Forelimb muscle (tissue), 1 donor: ENCODE measurements around the gene GPR26. TPM values are rescaled to one million over a fixed set of nuclear protein-coding genes. Genes with fewer than 3 reads are reported as not detected.

ENCODE experiments used
- DNase-seq: peaks from one replicate; pipeline ENCODE4 v3.0.0-alpha.2; 2013; ENCODE audit warnings: low read depth
- polyA plus RNA-seq: library from polyadenylated mRNA; unstranded; fragments of 120-200 nt; gene quantifications from one replicate; pipeline ENCODE4 v1.2.1, GENCODE V29; 2013; ENCODE audit not compliant: insufficient read length

Gene GPR26
- polyA plus RNA-seq, 1 donor = not detected

DNA sequence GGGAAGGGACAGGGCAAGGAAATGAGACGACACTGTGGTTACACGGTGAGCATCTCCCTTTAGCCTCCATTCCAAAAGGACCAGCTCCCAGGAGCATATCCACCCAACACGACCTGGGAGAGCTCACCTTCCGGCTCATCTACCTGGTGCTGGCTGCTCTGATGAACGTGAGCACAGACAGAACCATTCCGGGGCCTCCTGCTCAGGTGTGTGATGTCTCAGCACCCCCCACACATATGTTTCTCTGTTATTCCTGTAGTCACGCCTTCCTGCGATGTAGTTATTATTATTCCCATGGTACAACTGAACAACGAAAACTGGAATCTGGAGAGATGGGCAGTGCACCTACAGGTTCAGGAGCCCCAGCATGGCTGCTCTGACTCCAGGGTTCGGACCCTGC lies 20.5 kb upstream of the GPR26 start:
- DNase-seq = no peak

DNA sequence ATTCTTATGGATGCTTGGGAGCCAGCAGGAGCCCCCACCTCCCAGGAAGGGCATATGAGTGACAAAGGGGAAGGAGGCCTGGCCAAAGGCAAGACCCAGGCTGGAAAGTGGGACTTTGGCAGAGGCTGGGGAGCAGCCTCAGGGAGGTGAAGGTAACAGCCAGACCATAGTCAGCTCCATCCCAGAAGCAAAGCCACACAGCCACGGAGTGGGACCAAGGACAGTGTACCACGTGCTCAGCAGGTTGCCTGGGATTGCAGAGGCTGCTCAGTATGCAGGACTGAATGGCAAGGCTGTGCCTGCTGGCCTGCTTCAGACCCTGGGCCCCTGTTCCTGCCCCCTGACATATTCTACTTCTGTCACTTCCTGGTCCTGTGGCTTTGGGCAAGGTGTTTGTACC lies 17.6 kb upstream of the GPR26 start:
- no peak for DNase-seq

DNA sequence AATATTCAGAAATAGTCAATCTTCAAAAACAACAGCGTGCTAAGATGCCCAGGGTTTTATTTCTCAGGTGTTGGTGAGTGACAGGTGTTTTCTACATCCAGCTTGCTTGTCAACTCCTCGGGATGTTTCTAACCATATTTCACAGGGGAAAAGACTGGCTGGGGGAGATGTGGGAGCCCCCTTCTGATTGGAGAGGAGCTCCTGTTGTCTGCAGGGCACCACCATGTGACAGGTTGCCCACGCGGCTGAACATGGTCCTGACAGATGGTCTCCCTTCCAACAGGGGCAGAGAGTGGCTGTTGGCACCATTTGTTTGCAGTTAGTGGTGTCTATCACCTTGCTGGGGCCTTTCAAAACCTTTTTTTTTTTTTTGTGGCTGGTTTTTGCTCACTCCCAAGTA lies 16.5 kb upstream of the GPR26 start:
- no peak for DNase-seq

DNA sequence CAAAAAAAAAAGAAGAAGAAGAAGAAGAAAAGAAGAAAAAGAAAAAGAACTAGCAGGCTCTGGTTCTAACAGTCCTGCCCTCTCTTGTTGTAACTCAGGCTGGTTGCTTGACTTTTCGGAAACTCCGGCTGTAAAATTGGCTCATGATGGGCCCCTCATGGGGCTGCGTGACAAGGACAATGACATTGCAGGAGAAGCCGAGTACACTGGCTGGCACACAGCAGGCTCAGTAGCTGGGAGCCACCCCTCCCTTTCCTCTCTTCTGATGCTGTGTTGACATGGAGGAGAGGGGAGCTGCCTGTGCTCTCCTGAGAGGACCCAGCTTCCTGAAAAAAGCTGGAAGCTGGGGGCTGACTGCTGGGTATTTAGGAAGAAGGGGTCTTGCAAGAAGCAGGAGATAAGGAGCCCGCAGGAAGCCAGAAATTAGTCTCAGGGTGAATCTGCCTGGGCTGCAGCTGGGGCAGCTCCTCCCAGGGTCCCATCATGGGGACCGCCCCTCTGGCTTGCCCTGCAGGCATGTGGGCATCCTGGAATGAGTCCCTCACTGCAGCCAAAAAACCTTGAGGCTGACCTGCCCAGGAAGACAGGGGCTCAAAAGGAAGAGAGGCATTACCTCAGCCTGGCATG lies 14.6 kb upstream of the GPR26 start:
- DNase-seq = no peak

DNA sequence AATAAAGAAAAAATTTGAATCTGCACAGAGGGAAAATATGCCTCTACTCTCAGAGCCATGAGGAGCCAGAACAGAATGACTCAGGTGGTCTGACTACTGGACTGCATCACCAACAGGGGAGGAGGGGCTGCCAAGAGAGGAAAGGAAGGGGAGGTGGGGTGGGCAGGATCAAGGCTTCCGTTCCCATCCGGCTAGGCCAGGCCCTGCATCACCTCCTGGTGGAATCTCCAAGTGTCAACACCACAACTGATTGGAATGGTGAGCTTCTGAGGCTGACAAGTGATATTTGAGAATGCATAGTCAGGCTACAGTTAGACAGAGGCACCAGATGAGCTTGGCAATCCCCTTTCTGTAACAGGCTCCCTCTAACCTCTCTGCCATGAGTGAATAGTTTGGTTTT lies 10.4 kb upstream of the GPR26 start:
- DNase-seq = no peak

DNA sequence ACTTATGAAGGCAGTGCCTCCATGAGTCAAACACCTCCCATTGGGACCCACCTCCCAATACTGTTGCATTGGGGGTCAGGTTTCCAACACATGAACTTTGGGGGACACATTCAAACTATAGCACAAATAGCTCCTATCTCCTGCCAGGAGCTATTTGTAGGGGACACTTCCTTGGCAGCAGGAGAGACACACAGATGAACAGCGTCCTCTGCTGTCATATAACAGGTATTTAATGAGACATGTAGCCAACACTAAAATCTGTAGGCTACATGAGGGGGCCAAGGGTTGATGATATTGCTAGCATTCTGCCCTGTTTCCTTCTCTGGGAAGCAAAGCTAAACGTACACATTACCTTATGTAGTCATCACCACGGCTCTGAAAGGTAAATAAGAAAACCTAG lies 2.6 kb upstream of the GPR26 start:
- DNase-seq = no peak

DNA sequence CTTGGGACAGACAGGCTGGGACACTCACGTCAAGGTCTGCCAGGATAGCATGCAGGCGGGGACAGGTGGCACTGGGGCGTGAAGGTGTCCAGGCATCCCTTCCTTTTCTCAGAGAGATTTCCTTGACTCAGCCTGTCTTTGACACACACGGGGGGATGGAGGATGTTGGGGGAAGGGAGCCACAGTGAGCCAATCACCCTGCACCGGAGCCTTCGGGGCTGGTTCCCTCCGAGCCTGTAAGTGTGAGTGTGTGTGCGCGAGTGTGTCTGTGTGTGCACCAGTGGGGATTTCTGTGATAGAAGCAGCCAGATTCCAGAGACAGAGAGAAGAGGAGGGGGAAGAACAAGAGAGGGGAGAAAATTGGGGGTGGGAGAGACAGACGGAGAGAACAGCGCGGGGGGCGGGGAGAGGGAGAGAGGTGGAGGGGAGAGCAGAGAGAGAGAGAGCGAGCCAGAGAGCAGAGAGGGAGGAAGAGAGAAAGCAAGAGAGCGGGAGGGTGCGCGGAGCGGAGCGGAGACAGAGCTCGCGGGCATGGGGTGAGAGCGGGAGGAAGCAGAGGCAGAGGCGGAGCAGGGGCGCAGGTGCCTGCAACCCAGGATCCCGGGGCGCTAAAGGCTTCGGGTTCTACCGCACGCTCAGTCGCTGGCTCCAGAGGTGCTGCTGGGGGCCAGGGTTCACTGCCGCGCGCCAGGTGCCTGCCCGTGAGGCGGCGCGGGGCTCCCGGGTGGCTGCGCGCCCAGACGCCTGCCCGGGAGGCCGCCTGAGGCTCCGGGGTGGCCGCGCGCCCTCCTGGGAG lies 466 bp upstream of the GPR26 start:
- no peak for DNase-seq

DNA sequence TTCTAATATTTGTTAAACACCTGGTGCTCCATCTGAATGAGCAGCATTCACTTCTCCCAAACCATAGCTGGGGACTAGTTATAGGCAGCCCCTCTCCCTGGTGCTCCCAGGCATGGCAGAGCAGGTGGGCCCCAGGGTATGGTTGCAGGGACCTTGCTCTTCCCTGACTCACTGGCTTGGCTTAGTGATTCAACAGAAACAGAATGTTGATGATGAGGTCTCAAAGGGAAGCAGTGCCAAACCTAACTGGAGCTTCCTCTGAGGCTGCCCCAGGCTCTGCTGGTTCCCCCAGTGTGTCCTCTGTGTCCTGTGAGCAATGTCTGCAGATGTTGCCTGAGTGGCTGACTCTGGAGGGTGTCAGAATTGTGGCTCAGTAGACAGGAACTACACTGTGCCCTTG lies 3.7 kb downstream of the GPR26 start:
- DNase-seq = no peak

DNA sequence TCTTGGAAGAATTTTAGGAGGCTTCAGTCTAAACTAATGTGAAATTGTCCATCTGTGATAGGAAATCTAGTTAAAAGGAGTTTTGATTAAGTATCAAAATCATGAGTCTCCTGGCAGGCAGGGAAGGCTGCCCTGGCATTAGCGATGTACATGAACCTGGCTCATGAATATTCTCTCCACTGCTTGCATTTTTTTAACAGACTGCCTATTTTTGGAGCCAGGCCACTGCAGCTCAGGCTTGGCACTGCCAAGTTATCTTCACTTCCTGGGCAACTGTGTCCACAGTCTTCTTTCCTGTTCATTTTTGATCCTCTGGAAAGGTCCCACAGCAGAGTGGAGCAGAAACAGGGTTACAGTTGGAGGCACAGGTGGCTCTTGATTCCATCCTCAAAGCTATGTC lies 7.0 kb downstream of the GPR26 start:
- no peak for DNase-seq

DNA sequence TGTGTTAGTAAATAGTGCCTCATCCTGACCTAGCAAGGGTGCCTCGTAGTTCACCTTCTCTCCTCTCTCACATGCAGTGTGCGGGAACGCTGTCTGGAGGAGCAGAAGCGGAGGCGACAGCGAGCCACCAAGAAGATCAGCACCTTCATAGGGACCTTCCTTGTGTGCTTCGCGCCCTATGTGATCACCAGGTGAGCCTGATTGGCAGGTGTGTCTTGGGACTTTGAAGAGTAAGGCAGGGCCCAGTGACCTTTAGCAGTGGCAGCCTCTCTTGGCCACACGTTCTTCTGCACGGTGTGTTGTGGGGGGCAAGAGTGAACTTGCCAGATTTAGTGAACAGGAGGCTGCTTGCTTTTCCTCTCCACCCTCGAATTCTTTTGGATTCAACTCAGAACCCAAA lies 8.6 kb downstream of the GPR26 start:
- no peak for DNase-seq

DNA sequence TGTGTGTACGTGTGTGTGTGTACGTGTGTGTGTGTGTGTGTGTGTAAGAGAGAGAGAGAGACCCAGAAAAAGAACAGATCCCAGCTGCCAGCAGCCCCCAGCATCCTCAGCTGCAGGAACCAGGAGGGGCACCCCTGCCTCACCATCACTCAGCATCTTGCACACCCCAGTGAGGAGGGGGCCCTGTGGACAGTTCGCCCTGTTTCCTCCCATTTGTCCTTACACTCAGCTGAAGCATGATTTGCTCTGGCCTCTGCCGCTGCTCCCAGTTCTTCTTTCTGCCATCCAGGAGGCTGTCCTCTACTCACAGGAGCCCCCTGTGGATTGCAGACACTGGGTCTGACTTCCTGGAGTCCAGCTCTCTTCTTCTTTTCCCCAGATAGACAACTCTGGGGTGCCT lies 9.7 kb downstream of the GPR26 start:
- DNase-seq = no peak

DNA sequence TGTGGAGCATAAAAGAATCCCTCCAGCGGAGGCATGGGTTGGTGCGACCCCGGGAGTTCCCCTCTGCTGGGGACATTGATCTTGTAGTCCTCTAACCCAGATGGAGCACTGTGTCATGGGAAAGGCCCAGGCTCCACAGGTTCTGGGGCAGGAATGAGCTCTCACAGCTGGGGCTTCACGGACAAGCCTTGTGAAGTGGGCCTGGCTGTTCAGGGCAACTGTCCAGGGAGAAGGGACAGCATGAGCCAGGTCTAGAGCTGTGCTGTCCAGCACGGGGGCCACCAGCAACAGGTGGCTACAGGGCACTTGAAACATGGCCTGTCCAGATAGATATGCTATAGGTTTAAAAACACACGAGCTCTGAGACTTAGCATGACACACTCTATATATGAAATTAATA lies 11.4 kb downstream of the GPR26 start:
- DNase-seq = no peak

DNA sequence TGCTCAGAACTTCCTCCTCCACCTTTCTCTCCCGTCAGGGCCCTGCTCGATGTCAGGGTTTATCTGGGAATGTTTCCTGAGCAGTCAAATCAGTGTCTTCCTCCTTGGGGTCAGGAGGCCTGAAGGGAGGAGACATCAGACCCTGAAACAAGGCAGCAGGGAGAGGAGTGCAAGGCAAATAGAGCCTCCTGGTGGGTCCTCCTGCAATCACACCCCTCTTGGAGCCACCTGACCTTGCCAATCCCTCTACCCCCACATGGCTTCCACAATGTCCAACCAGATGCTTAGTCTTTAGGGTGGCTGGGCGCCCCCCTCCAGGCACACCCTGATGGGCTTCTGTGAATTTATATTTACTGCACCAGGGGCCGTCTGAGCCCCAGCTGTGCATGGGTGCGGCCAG lies 12.2 kb downstream of the GPR26 start:
- no peak for DNase-seq

DNA sequence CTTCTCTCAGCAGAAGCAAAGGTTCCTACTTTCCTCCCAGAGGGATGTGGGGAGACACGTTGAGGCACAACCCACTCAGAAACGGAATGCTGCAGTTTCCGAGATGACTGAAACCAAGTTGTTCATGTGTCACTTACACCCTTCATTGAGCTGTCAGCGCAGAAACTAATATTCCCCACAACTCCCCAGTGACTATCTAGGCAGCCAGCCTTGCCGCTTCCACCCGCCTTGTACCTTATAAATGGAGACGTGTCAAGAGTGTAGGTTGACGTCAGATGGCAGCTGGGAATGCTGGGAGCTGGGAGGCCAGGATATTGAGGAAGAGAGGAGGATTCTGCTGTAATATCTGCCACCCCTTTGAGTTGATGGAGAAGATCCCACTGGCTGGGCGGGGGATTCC lies 15.1 kb downstream of the GPR26 start:
- no peak for DNase-seq

DNA sequence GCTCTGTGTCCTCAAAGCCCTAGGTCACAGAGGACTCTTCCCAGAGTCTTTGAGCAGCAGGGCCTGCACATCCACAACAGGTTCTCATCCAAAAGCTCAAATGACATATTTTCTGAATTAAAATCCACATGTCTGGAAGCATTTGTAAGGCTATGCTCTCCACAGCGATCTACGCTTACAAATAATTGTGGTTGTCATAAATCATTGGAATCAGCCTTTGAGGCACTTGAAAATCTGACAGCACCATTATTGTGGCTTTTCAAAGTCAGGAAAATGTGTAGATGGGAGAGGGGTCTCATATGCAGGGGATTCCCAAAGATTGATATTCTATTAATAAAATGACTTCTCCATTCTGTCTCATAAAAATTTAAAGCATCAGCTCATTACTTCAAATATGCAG lies 16.3 kb downstream of the GPR26 start:
- no peak for DNase-seq

DNA sequence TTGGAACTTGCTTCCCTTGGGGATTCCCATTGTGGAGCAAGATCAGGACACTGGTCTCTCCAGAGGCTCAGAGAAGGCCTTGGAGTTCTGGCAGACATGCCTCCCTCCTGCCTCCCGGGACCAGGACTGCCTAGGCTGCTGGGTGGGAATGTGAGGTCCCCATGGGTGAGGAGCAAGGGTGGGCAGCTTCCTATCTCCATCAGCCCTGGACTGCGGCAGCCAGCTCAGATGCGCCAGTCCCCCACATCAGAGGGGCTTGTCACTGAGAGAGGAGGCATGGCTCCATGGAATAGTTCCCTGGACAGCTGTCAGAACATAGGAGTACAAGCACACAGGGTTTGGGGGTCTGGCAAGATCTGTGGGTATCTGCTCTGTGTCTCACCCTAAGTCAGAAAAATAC lies 17.3 kb downstream of the GPR26 start:
- DNase-seq = no peak

DNA sequence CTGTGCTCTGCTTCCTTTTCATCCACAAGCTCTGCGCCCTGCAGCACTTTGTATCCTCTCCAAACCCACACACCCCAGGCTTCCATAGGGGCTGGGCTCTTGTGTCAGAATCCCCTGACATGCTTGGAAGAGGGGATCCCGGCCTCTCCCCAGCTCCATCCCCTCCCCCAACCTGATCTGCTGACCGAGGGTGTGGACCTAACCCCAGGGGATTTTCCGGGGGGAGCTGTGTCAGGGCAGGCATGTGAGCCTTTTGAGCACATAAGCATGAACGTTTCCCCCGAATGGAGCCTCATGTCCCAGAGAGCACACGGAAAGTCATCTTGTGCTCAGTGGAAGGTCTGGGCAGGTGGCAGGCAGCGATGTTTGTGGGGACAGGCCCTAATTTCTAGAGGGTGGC lies 17.7 kb downstream of the GPR26 start:
- no peak for DNase-seq

DNA sequence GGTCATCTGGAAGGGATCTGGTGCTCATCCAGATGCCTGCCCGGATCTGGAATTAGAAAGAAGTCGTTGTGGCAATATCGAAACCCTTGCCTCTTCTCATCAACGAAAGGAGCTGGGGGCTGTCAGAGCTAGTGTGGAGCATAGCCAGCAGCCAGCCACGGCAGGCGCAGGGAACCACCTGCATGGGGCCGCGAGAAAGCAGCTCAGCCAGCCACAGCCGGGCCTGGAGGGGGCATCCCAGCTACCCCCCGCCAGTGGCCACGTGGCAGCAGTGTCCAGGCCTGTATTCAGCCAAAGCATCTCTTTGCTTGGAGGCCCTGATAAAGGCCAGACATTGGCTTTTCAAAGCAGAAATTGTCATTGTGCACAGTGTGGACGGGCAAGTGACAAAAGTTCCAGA lies 19.1 kb downstream of the GPR26 start:
- DNase-seq = no peak

DNA sequence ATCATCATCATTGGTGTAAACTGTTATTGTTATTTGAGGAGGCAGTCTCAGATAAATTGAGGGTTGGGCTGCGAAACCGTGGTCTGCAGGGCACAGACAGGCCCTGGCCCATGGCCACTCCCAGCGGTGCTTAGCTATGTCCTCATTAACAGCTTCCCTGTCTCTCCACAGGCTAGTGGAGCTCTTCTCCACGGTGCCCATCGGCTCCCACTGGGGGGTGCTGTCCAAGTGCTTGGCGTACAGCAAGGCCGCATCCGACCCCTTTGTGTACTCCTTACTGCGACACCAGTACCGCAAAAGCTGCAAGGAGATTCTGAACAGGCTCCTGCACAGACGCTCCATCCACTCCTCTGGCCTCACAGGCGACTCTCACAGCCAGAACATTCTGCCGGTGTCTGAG lies 21.6 kb downstream of the GPR26 start:
- no peak for DNase-seq

DNA sequence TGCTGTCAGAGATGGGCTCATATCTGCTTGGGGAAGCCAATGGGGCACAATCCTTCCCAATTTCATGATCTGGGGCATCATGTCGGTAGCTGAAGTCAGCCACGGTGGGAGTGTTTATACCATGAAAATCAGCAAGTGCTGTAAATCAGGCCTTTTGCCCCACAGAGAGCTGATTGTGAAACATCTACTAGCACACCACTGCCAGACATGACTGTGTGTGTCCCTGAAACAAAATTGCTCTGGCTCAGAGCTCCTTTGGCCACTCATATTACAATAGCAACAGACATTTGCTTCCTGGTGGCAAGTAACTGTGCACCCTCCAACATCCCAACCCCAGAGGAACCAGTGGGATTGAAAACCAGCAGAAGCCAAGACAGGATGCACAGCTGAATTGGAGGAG lies 23.7 kb downstream of the GPR26 start:
- no peak for DNase-seq

DNA sequence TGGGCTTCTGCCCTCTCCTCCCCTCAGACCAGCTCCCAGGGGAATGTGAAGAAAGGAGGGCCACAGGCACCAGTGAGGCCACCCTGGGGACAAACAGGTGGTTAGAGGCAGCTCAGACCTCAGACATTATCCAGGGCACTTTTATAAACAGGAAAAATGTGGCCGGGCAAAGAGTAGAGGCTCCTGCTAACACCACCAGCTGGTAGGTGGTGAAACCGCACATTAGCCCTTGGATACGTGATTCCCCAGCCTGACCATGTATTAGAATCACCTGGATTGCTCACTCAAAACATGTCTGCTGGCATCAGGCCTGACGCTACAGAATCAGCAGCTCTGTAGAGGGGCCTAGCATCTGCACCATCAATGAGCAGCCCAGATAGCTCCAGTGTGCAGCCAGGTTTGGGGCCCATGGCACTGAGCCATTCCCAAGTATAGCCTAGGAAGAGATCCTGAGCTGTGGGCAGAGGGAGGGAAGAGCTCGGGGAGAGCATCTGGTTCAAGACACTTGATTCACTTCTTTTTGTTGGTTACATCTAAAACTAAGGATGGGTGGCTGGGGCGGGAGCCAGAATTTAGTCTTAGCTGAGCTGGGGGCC lies 37.1 kb downstream of the GPR26 start:
- DNase-seq = no peak

DNA sequence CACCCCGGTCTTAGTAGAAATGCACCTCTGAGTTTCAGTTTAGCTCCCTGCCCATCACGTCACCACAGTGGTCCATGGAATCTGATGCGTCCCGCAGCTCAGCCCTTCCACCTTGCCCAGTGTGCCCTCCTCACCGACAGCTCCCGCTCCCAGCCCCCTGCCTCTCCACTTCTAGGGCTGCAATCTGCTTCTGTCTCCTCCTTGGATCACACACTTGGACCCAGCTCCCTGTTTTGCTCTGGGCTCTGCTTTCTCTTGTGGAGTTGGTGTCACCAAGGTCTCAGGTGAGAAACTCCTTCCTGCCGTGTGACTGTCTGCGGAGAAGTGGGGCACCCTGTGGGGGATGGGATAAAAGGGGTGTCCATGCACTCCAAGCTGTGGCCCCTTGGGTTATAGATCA lies 37.9 kb downstream of the GPR26 start:
- DNase-seq = no peak

DNA sequence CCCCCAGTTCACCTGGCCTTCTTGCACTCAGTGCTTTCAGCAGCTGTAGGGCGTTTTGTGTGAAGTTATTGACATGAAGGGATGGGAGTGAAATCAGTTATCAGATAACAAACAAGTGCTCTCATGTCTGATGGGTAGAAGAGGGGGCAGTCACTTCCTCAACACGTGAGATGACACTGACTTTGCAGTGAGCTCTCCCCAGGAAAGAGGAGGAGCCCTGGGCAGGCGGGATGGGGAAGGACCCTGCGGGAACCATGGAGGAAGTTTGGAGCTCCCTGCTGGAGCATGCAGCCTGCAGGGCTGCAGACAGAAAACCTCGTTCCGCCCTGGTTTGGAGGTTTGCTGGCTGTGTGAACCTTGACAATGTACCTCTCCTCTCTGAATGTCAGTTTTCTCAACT lies 38.7 kb downstream of the GPR26 start:
- no peak for DNase-seq
